Neural cell (in vitro differentiated cells): Measurements from ENCODE around the gene KIR3DL3.
"Not testable (repeated sequence)": the region's sequence is repeated elsewhere in the genome, so short reads cannot be mapped to it uniquely, and the experiment has no call there.

ENCODE experiments used
- EZH2 ChIP-seq: fragments of 200-600, 300-800 bp; shearing (Covaris generic), sonication (generic); IDR thresholded peaks from 2 replicates; pipeline ENCODE4 v1.6.1; 2014; ENCODE audit warnings: antibody characterized with exemption, low read length, borderline replicate concordance, mild to moderate bottlenecking; ENCODE audit not compliant: insufficient read depth, poor library complexity, severe bottlenecking
- POLR2AphosphoS5 ChIP-seq: IDR thresholded peaks from 2 replicates; pipeline ENCODE4 v1.6.1; 2012
- RAD21 ChIP-seq: fragments of 450-650 bp; conservative IDR thresholded peaks from 2 replicates; pipeline ENCODE4 v1.6.1; 2014; ENCODE audit warnings: antibody characterized with exemption, mild to moderate bottlenecking, moderate library complexity
- SMC3 ChIP-seq: fragments of 450-650 bp; conservative IDR thresholded peaks from 2 replicates; pipeline ENCODE4 v1.6.1; 2014; ENCODE audit warnings: antibody characterized with exemption, mild to moderate bottlenecking, moderate library complexity; ENCODE audit not compliant: poor library complexity
- TF ChIP-seq, protein P1 (sequence below): fragments of 450-650 bp; IDR thresholded peaks from 2 replicates; pipeline ENCODE4 v1.5.1; 2014; ENCODE audit warnings: antibody characterized with exemption, mild to moderate bottlenecking, moderate library complexity; ENCODE audit not compliant: poor library complexity, severe bottlenecking
- TF ChIP-seq, protein P2 (sequence below): IDR thresholded peaks from 2 replicates; pipeline ENCODE4 v1.6.1; 2012; ENCODE audit warnings: borderline replicate concordance

DNA sequence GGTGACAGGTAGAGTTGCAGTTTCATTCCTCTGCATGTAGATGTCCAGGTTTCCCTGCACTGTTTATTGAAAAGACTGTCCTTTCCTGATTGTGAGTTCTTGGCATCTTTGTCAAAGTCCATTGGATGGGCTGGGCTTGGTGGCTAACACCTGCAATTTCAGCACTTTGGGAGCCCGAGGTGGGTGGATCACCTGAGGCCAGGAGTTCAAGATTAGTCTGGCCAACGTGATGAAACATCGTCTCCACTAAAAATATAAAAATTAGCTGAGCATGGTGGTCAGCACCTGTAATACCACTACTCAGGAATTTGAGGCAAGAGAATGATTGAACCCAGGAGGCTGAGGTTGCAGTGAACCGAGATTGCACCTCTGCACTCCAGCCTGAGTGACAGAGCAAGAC, 53.6 kb downstream of the KIR3DL3 start:
- TF ChIP-seq EZH2, RAD21, POLR2AphosphoS5, SMC3: not testable (repeated sequence)
- TF ChIP-seq, protein P1, sequence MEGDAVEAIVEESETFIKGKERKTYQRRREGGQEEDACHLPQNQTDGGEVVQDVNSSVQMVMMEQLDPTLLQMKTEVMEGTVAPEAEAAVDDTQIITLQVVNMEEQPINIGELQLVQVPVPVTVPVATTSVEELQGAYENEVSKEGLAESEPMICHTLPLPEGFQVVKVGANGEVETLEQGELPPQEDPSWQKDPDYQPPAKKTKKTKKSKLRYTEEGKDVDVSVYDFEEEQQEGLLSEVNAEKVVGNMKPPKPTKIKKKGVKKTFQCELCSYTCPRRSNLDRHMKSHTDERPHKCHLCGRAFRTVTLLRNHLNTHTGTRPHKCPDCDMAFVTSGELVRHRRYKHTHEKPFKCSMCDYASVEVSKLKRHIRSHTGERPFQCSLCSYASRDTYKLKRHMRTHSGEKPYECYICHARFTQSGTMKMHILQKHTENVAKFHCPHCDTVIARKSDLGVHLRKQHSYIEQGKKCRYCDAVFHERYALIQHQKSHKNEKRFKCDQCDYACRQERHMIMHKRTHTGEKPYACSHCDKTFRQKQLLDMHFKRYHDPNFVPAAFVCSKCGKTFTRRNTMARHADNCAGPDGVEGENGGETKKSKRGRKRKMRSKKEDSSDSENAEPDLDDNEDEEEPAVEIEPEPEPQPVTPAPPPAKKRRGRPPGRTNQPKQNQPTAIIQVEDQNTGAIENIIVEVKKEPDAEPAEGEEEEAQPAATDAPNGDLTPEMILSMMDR = not testable (repeated sequence)
- TF ChIP-seq, protein P2, sequence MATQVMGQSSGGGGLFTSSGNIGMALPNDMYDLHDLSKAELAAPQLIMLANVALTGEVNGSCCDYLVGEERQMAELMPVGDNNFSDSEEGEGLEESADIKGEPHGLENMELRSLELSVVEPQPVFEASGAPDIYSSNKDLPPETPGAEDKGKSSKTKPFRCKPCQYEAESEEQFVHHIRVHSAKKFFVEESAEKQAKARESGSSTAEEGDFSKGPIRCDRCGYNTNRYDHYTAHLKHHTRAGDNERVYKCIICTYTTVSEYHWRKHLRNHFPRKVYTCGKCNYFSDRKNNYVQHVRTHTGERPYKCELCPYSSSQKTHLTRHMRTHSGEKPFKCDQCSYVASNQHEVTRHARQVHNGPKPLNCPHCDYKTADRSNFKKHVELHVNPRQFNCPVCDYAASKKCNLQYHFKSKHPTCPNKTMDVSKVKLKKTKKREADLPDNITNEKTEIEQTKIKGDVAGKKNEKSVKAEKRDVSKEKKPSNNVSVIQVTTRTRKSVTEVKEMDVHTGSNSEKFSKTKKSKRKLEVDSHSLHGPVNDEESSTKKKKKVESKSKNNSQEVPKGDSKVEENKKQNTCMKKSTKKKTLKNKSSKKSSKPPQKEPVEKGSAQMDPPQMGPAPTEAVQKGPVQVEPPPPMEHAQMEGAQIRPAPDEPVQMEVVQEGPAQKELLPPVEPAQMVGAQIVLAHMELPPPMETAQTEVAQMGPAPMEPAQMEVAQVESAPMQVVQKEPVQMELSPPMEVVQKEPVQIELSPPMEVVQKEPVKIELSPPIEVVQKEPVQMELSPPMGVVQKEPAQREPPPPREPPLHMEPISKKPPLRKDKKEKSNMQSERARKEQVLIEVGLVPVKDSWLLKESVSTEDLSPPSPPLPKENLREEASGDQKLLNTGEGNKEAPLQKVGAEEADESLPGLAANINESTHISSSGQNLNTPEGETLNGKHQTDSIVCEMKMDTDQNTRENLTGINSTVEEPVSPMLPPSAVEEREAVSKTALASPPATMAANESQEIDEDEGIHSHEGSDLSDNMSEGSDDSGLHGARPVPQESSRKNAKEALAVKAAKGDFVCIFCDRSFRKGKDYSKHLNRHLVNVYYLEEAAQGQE = not testable (repeated sequence)
